GM10266 (cell line): ENCODE measurements around the gene IRF4.

Source experiments
- DNase-seq: peaks from one replicate; pipeline ENCODE4 v3.0.0; 2012; ENCODE audit errors: extremely low spot score
- CTCF ChIP-seq: IDR thresholded peaks from 2 replicates; pipeline ENCODE4 v1.5.1; 2012; ENCODE audit warnings: mild to moderate bottlenecking, low read depth; ENCODE audit not compliant: control insufficient read depth, insufficient read depth; ENCODE audit errors: missing control alignments

IRF4 gene

GRCh38 chr6:350371-350770 lies 41.2 kb upstream of the IRF4 start:
- no peak for DNase-seq

GRCh38 chr6:351011-351866 lies 40.3 kb upstream of the IRF4 start:
- DNase-seq, result no peak
- no peak for TF ChIP-seq CTCF

More at GRCh38 chr6:350371-350770, 41.2 kb upstream of the IRF4 start:
- no peak for TF ChIP-seq CTCF

GRCh38 chr6:351867-352289 lies 39.7 kb upstream of the IRF4 start:
- DNase-seq, result no peak
- TF ChIP-seq CTCF, result peak; percentile 3

- DNase-seq, result no peak
- no peak for TF ChIP-seq CTCF
Measured at GRCh38 chr6:352474-352873, 39.1 kb upstream of the IRF4 start.

- no peak for DNase-seq
- no peak for TF ChIP-seq CTCF
Measured at GRCh38 chr6:352896-353470, 38.6 kb upstream of the IRF4 start.

GRCh38 chr6:353642-354614 lies 37.6 kb upstream of the IRF4 start:
- DNase-seq, result no peak
- no peak for TF ChIP-seq CTCF
